MM.1S (cell line): Measurements from ENCODE around the gene CCIN.

ENCODE experiments used
- DNase-seq: peaks from one replicate; pipeline ENCODE4 v3.0.0-alpha.2; 2015
- H2AFZ ChIP-seq: fragments of 300-600 bp; sonication (generic); 2 replicates; pipeline ENCODE4 v1.6.0; 2016; ENCODE audit warnings: antibody characterized with exemption, low read length
- H3F3A ChIP-seq: fragments of 300-600 bp; sonication (generic); 2 replicates; pipeline ENCODE4 v1.6.1; 2016; ENCODE audit warnings: mild to moderate bottlenecking, antibody characterized with exemption, low read length, moderate library complexity, mixed read lengths; ENCODE audit not compliant: insufficient read depth
- H3K27ac ChIP-seq: fragments of 300-600 bp; sonication (generic); 2 replicates; pipeline ENCODE4 v1.5.1; 2016; ENCODE audit warnings: mild to moderate bottlenecking, low read length
- H3K27me3 ChIP-seq: fragments of 300-600 bp; sonication (generic); replicated peaks from 2 replicates; pipeline ENCODE4 v1.6.0; 2016; ENCODE audit warnings: low read length; ENCODE audit not compliant: insufficient read depth
- H3K36me3 ChIP-seq: fragments of 300-600 bp; sonication (generic); replicated peaks from 2 replicates; pipeline ENCODE4 v1.6.1; 2016; ENCODE audit warnings: mild to moderate bottlenecking, low read length, mixed read lengths; ENCODE audit not compliant: insufficient read depth
- H3K4me1 ChIP-seq: fragments of 300-600 bp; sonication (generic); 2 replicates; pipeline ENCODE4 v1.6.1; 2016; ENCODE audit warnings: low read length, mixed read lengths
- H3K4me2 ChIP-seq: fragments of 300-600 bp; sonication (generic); 2 replicates; pipeline ENCODE4 v1.6.0; 2016; ENCODE audit warnings: low read depth, low read length
- H3K4me3 ChIP-seq: fragments of 300-600 bp; sonication (generic); 2 replicates; pipeline ENCODE4 v1.5.1; 2016; ENCODE audit warnings: low read length, mixed read lengths
- H3K79me2 ChIP-seq: fragments of 300-600 bp; sonication (generic); 2 replicates; pipeline ENCODE4 v1.6.1; 2016; ENCODE audit warnings: mixed run types, low read length, mixed read lengths
- H3K9ac ChIP-seq: fragments of 300-600 bp; sonication (generic); 2 replicates; pipeline ENCODE4 v1.6.1; 2016; ENCODE audit warnings: low read length, mixed read lengths
- H3K9me2 ChIP-seq: fragments of 300-600 bp; sonication (generic); replicated peaks from 2 replicates; pipeline ENCODE4 v1.6.1; 2016; ENCODE audit warnings: mild to moderate bottlenecking, low read length, mixed read lengths; ENCODE audit not compliant: insufficient read depth
- H3K9me3 ChIP-seq: fragments of 300-600 bp; sonication (generic); replicated peaks from 2 replicates; pipeline ENCODE4 v1.6.1; 2016; ENCODE audit warnings: mild to moderate bottlenecking, low read length, mixed read lengths; ENCODE audit not compliant: insufficient read depth
- H4K20me1 ChIP-seq: fragments of 300-600 bp; sonication (generic); 2 replicates; pipeline ENCODE4 v1.6.1; 2016; ENCODE audit warnings: mild to moderate bottlenecking, low read length, moderate library complexity, mixed read lengths; ENCODE audit not compliant: insufficient read depth
- EZH2 ChIP-seq: fragments of 300-600 bp; sonication (generic); optimal IDR thresholded peaks from 2 replicates; pipeline ENCODE3; 2017; ENCODE audit warnings: low read depth, mild to moderate bottlenecking, antibody characterized with exemption, low read length, mixed read lengths
- EZH2phosphoT487 ChIP-seq: fragments of 300-600 bp; sonication (generic); IDR thresholded peaks from 2 replicates; pipeline ENCODE4 v1.6.1; 2018; ENCODE audit warnings: antibody characterized with exemption, low read length
- TF ChIP-seq, protein P1 (sequence below): fragments of 300-600 bp; sonication (generic); IDR thresholded peaks from 2 replicates; pipeline ENCODE4 v1.5.1; 2016; ENCODE audit warnings: antibody characterized with exemption, low read length, mixed read lengths

The CCIN gene

DNA sequence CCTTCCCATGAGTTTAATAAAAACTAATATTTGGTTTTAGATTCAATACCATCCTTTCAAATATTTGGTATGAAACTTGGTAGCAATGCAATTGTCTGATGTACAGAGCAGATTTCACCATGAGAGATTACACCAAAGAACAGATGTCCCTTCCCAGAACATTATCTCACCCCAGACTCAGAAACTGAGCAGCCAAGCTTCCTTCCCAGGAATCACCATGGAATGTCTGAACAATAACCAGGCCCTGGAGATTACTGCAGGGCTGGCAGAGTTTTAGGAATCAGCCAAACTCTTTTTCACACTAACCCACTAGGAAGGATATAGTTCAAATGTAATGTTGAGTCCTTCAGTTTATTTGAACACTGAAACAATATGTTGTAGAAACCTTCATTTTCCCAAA lies 45.4 kb downstream of the CCIN start:
- peaks cover 36% of the 10 kb centered on the region for H3K79me2 ChIP-seq
- H3K27ac ChIP-seq = no peak overlapping the region
- no peaks in the 10 kb centered on the region for H3K27me3 ChIP-seq
- no peak overlapping the region for H3K9ac ChIP-seq
- no peak for DNase-seq
- H3K4me3 ChIP-seq = no peak overlapping the region
- H3F3A ChIP-seq = no peaks in the 10 kb centered on the region
- no peak overlapping the region for H2AFZ ChIP-seq
- no peaks in the 10 kb centered on the region for H3K9me3 ChIP-seq
- TF ChIP-seq, protein P1, sequence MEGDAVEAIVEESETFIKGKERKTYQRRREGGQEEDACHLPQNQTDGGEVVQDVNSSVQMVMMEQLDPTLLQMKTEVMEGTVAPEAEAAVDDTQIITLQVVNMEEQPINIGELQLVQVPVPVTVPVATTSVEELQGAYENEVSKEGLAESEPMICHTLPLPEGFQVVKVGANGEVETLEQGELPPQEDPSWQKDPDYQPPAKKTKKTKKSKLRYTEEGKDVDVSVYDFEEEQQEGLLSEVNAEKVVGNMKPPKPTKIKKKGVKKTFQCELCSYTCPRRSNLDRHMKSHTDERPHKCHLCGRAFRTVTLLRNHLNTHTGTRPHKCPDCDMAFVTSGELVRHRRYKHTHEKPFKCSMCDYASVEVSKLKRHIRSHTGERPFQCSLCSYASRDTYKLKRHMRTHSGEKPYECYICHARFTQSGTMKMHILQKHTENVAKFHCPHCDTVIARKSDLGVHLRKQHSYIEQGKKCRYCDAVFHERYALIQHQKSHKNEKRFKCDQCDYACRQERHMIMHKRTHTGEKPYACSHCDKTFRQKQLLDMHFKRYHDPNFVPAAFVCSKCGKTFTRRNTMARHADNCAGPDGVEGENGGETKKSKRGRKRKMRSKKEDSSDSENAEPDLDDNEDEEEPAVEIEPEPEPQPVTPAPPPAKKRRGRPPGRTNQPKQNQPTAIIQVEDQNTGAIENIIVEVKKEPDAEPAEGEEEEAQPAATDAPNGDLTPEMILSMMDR = no peak
- TF ChIP-seq EZH2 (no peak), EZH2phosphoT487 (no peak)
- no peaks in the 10 kb centered on the region for H3K4me1 ChIP-seq
- H4K20me1 ChIP-seq = peaks cover 21% of the 10 kb centered on the region
- H3K36me3 ChIP-seq = peaks cover 5% of the 10 kb centered on the region; the same call in 1 of the 2 replicates
- H3K4me2 ChIP-seq = no peak overlapping the region
- no peaks in the 10 kb centered on the region for H3K9me2 ChIP-seq

DNA sequence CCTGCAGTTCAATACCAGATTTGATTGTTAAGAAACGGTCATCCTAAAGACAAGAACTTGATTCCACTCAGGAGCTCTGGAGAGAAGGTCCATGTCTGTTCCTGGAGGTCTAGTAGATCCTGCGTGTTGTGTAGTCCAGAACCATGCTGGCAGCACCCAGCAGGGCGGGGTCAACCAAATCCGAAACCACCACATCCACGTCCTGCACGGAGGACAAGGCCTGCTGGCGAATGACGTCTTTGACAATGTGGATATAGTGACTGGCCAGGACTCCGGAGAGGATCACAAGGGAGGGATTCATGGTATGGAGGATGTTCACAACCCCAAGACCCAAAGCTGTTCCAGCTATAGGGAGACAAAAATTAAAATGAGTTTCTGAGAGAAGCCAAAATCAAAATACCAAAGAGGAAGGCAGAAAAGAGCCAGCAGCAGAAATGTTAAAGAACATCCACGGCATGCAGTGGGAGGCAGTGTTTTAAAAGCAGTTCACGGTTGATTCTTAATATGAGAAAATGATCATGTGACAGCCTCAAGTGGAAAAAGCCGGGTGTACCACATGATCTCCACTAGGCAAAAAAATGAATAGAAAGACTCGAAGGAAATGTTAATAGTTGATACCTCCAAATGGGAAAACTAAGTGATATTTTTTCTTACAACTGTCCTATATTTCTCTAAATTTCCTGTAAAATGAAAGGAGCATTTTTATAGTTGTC lies 48.2 kb downstream of the CCIN start:
- H3K79me2 ChIP-seq = peaks cover 8% of the 10 kb centered on the region
- peaks cover 9% of the 10 kb centered on the region; the same call in 1 of the 2 replicates for H3K36me3 ChIP-seq
- no peak overlapping the region for H3K27ac ChIP-seq
- H3K4me2 ChIP-seq = no peak overlapping the region
- H3F3A ChIP-seq = no peaks in the 10 kb centered on the region
- H3K9me3 ChIP-seq = no peaks in the 10 kb centered on the region
- no peak overlapping the region for H3K4me3 ChIP-seq
- no peaks in the 10 kb centered on the region for H3K4me1 ChIP-seq
- TF ChIP-seq EZH2phosphoT487 (no peak), EZH2 (no peak)
- TF ChIP-seq, protein P1 = no peak
- no peaks in the 10 kb centered on the region for H3K9me2 ChIP-seq
- no peak for DNase-seq
- no peak overlapping the region for H2AFZ ChIP-seq
- no peak overlapping the region for H3K9ac ChIP-seq
- no peaks in the 10 kb centered on the region for H3K27me3 ChIP-seq
- H4K20me1 ChIP-seq = 0 out of 2 replicates have a peak, but pooled peaks cover 4% of the 10 kb centered on the region

DNA sequence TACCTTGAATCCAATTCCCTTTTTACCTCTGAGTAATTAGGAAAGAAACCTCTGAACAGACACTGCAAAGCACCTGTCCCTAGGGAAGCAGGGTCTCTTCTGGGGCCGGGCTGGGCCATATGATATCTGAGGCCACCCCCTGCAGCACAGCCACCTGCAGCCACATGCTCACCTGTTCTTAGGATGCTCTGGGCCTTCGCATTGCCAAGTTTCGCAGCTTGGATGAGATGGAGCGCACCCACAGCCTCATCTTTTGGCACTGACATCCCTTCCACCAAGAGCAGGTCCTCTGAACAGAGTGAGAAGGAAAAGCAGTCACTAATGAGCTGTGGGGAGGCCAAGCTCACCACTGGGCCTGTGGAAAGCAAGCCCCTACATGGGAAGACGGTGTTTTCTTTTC lies 48.8 kb downstream of the CCIN start:
- H3K9ac ChIP-seq = no peak overlapping the region
- H2AFZ ChIP-seq = no peak overlapping the region
- no peaks in the 10 kb centered on the region for H3K9me2 ChIP-seq
- peaks cover 7% of the 10 kb centered on the region; the same call in 1 of the 2 replicates for H3K79me2 ChIP-seq
- no peak overlapping the region for H3K4me3 ChIP-seq
- no peaks in the 10 kb centered on the region for H3K4me1 ChIP-seq
- H3K27me3 ChIP-seq = no peaks in the 10 kb centered on the region
- no peak overlapping the region for H3K27ac ChIP-seq
- no peaks in the 10 kb centered on the region for H3F3A ChIP-seq
- no peak overlapping the region for H3K4me2 ChIP-seq
- 0 out of 2 replicates have a peak, but pooled peaks cover 2% of the 10 kb centered on the region for H4K20me1 ChIP-seq
- H3K36me3 ChIP-seq = peaks cover 7% of the 10 kb centered on the region
- TF ChIP-seq, protein P1 = no peak
- no peak for TF ChIP-seq EZH2phosphoT487
- TF ChIP-seq EZH2 = no peak
- no peak for DNase-seq
- H3K9me3 ChIP-seq = no peaks in the 10 kb centered on the region
